Rectal smooth muscle tissue (tissue), 1 donor: ENCODE data around the gene SCN5A.

Experiments
- H3K27ac ChIP-seq: one replicate; pipeline ENCODE4 v1.7.0; 2013; ENCODE audit warnings: low read depth, low read length, inconsistent platforms
- H3K27me3 ChIP-seq: one replicate; pipeline ENCODE4 v1.7.0; 2013; ENCODE audit warnings: low read length; ENCODE audit not compliant: control insufficient read depth, insufficient read depth
- H3K36me3 ChIP-seq: one replicate; pipeline ENCODE4 v1.7.0; 2013; ENCODE audit warnings: low read length; ENCODE audit not compliant: control insufficient read depth, insufficient read depth
- H3K4me1 ChIP-seq: one replicate; pipeline ENCODE4 v1.7.0; 2013; ENCODE audit warnings: low read length; ENCODE audit not compliant: control insufficient read depth, insufficient read depth
- H3K4me3 ChIP-seq: one replicate; pipeline ENCODE4 v1.7.0; 2013; ENCODE audit warnings: low read length
- H3K9ac ChIP-seq: one replicate; pipeline ENCODE4 v1.7.0; 2013; ENCODE audit warnings: low read length

Gene SCN5A

GRCh38 chr3:38614651-38615352, 34.7 kb downstream of the SCN5A start:
- no peak overlapping the region for H3K27ac ChIP-seq

GRCh38 chr3:38614091-38614490, 35.4 kb downstream of the SCN5A start:
- Histone ChIP-seq H3K27ac (no peak overlapping the region), H3K9ac (no peak overlapping the region), H3K36me3 (no peaks in the 10 kb centered on the region), H3K4me1 (no peaks in the 10 kb centered on the region), H3K4me3 (no peak overlapping the region), H3K27me3 (no peaks in the 10 kb centered on the region)

More at GRCh38 chr3:38614651-38615352, 34.7 kb downstream of the SCN5A start:
- Histone ChIP-seq H3K4me1 (no peaks in the 10 kb centered on the region), H3K27me3 (no peaks in the 10 kb centered on the region), H3K36me3 (no peaks in the 10 kb centered on the region), H3K4me3 (no peak overlapping the region), H3K9ac (no peak overlapping the region)

- H3K36me3 ChIP-seq: no peaks in the 10 kb centered on the region
- H3K27ac ChIP-seq: no peak overlapping the region
- H3K4me3 ChIP-seq: no peak overlapping the region
- H3K27me3 ChIP-seq: no peaks in the 10 kb centered on the region
- no peak overlapping the region for H3K9ac ChIP-seq
- H3K4me1 ChIP-seq: no peaks in the 10 kb centered on the region
Observed at GRCh38 chr3:38613426-38613825, 36.1 kb downstream of the SCN5A start.

- Histone ChIP-seq H3K4me1 (no peaks in the 10 kb centered on the region), H3K36me3 (no peaks in the 10 kb centered on the region), H3K27ac (no peak overlapping the region), H3K27me3 (no peaks in the 10 kb centered on the region), H3K4me3 (no peak overlapping the region), H3K9ac (no peak overlapping the region)
Observed at GRCh38 chr3:38611866-38612265, 37.6 kb downstream of the SCN5A start.

GRCh38 chr3:38610934-38611333, 38.6 kb downstream of the SCN5A start:
- Histone ChIP-seq H3K36me3 (no peaks in the 10 kb centered on the region), H3K9ac (no peak overlapping the region), H3K4me1 (no peaks in the 10 kb centered on the region), H3K27ac (no peak overlapping the region), H3K4me3 (no peak overlapping the region), H3K27me3 (no peaks in the 10 kb centered on the region)

GRCh38 chr3:38610436-38610835, 39.1 kb downstream of the SCN5A start:
- Histone ChIP-seq H3K9ac (no peak overlapping the region), H3K27ac (no peak overlapping the region), H3K36me3 (no peaks in the 10 kb centered on the region), H3K4me3 (no peak overlapping the region), H3K27me3 (no peaks in the 10 kb centered on the region), H3K4me1 (no peaks in the 10 kb centered on the region)

- no peaks in the 10 kb centered on the region for H3K4me1 ChIP-seq
- H3K4me3 ChIP-seq: no peak overlapping the region
- H3K27me3 ChIP-seq: no peaks in the 10 kb centered on the region
- no peak overlapping the region for H3K27ac ChIP-seq
- no peaks in the 10 kb centered on the region for H3K36me3 ChIP-seq
- no peak overlapping the region for H3K9ac ChIP-seq
Observed at GRCh38 chr3:38609386-38610111, 39.9 kb downstream of the SCN5A start.

- no peaks in the 10 kb centered on the region for H3K36me3 ChIP-seq
- H3K4me1 ChIP-seq: no peaks in the 10 kb centered on the region
- H3K27me3 ChIP-seq: no peaks in the 10 kb centered on the region
- no peak overlapping the region for H3K27ac ChIP-seq
- no peak overlapping the region for H3K4me3 ChIP-seq
- H3K9ac ChIP-seq: no peak overlapping the region
Observed at GRCh38 chr3:38608961-38609360, 40.5 kb downstream of the SCN5A start.

- H3K4me1 ChIP-seq: no peaks in the 10 kb centered on the region
- H3K27me3 ChIP-seq: no peaks in the 10 kb centered on the region
- no peak overlapping the region for H3K9ac ChIP-seq
- H3K36me3 ChIP-seq: no peaks in the 10 kb centered on the region
- H3K4me3 ChIP-seq: no peak overlapping the region
- H3K27ac ChIP-seq: no peak overlapping the region
Observed at GRCh38 chr3:38608086-38608775, 41.3 kb downstream of the SCN5A start.

- Histone ChIP-seq H3K4me1 (no peaks in the 10 kb centered on the region), H3K27me3 (no peaks in the 10 kb centered on the region), H3K4me3 (no peak overlapping the region), H3K27ac (no peak overlapping the region), H3K36me3 (no peaks in the 10 kb centered on the region), H3K9ac (no peak overlapping the region)
Observed at GRCh38 chr3:38606561-38606960, 42.9 kb downstream of the SCN5A start.

- no peak overlapping the region for H3K27ac ChIP-seq
Observed at GRCh38 chr3:38605981-38606380, 43.5 kb downstream of the SCN5A start.

GRCh38 chr3:38604246-38604645, 45.2 kb downstream of the SCN5A start:
- H3K4me1 ChIP-seq: no peaks in the 10 kb centered on the region
- no peak overlapping the region for H3K9ac ChIP-seq
- no peak overlapping the region for H3K4me3 ChIP-seq
- H3K27ac ChIP-seq: no peak overlapping the region
- no peaks in the 10 kb centered on the region for H3K36me3 ChIP-seq
- H3K27me3 ChIP-seq: no peaks in the 10 kb centered on the region

More at GRCh38 chr3:38605981-38606380, 43.5 kb downstream of the SCN5A start:
- Histone ChIP-seq H3K36me3 (no peaks in the 10 kb centered on the region), H3K4me1 (no peaks in the 10 kb centered on the region), H3K4me3 (no peak overlapping the region), H3K27me3 (no peaks in the 10 kb centered on the region), H3K9ac (no peak overlapping the region)
